GM18508 (cell line): ENCODE results near the gene SPI1.
A peak's percentile ranks its signal among the peaks of the same experiment; 100 is the strongest.
"Not testable (repeated sequence)": the region's sequence is repeated elsewhere in the genome, so short reads cannot be mapped to it uniquely, and the experiment has no call there.

Experiments
- ATAC-seq: cut with Tn5 transposase; IDR thresholded peaks from one replicate; pipeline ENCODE4 v1.9.1; 2021; ENCODE audit warnings: moderate number of reproducible peaks; ENCODE audit not compliant: insufficient read depth, unreplicated experiment

SPI1 gene

DNA sequence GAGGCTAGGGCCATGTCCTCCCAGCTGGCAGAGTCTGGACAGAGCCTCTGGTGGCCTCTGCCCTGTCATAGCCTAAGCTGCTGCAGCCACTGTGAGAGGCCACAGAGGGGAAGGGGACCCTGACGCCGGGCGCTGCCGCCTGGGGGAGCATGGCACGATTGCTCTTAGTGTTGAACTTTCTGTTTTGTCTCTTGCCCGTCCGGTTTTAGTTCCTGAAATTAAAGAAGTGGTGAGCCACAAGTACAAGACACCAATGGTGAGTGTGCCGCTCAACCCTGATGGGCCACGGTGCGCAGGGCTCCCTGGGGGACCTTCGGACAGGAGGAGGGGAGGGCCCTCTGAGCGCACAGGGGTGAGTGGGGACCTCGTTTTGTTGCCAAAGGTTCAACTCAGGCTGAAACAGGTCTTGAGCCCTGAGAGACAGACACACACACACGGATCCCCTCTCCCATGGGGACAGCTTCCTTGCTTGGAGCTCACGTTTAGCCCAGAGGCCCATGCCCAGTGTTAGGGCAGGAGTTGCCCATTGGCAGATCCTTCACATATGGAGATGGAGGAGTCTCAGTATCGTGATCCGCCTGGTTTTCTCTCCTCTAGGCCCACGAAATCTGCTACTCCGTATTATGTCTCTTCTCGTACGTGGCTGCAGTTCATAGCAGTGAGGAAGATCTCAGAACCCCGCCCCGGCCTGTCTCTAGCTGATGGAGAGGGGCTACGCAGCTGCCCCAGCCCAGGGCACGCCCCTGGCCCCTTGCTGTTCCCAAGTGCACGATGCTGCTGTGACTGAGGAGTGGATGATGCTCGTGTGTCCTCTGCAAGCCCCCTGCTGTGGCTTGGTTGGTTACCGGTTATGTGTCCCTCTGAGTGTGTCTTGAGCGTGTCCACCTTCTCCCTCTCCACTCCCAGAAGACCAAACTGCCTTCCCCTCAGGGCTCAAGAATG, 49.6 kb downstream of the SPI1 start:
- peak; percentile 56 for ATAC-seq

DNA sequence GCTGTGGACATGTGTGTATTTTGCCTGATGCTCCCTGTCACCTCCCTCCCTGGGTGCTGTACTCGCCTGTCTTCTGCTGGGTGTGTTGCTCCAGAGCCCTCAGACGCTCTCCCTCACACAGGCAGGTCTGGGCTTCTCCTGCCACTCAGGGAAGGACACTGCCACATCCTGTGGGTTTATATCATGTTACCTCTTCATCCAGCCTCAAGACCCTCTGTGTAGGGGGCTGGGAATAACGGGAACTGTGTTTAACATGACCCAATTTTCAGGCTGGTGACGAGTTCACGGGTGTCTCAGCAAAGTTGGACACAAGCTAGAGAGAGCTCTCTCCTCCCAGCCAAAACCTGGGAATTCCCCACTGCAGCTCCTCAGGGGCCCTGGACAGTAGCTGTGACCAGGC, 50.4 kb downstream of the SPI1 start:
- ATAC-seq: no peak

- ATAC-seq: no peak
These were observed 51.3 kb downstream of the SPI1 start for GRCh38 chr11:47327025-47327424.

GRCh38 chr11:47326198-47326597, 52.1 kb downstream of the SPI1 start:
- no peak for ATAC-seq

DNA sequence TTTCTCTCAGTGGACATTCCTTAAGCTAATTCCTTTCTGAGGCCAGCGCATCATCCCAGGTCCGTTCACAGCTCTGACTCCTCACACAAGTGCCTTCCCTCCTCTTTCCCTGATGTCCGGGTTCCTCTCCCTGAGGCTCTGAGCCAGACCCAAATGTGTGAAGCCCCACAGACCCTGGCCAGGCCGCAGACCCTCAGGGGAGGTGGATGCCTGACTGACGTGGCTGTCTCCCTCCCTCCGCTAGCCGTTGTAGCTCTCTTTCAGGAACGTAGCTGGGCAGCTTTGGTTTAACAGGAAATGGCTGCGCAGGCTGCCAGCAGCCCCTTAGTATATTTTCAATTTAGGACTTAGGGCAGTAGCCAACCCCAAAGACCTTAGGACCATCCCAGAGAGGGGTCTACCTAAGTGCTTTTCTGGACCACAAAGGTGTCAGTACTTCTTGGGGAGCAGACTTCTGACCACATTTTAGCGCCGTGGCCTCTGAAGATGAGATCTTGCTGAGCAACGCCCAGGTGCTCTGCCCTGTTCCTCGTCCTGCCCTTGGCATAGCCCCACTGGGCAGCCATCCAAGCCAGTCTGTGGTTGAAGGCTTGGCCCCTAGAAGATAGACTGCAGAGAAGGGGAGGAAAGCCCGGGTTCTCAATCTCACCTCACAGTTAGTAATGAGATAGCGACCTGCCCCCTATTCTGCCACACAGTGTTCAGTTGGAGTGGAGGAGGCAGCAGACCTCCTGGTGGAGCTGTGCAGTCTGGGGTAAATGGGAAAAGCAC, 52.9 kb downstream of the SPI1 start:
- ATAC-seq: no peak

- no peak for ATAC-seq
These were observed 53.8 kb downstream of the SPI1 start for GRCh38 chr11:47324520-47324919.

DNA sequence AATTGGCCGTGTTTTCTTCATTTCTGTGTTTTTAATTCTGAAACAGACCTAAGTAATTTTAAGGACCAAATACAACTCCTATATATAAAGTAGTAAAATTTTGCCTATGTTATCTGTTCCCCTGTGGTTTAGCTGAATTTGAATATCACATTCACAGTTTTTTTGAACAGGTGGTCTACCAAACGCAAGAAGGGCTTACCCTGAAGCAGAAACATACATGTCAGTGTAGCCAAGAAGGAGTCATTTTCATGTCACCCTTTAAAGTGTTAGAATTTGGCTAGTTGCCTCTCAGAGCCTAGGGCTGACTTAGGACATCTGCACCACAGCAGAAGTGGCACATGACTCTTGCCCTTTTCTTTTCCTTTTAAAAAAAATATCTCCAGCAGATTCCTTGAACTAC, 60.2 kb downstream of the SPI1 start:
- ATAC-seq: no peak

- peak; percentile 66 for ATAC-seq
These were observed 61.1 kb downstream of the SPI1 start for GRCh38 chr11:47317064-47317828.

DNA sequence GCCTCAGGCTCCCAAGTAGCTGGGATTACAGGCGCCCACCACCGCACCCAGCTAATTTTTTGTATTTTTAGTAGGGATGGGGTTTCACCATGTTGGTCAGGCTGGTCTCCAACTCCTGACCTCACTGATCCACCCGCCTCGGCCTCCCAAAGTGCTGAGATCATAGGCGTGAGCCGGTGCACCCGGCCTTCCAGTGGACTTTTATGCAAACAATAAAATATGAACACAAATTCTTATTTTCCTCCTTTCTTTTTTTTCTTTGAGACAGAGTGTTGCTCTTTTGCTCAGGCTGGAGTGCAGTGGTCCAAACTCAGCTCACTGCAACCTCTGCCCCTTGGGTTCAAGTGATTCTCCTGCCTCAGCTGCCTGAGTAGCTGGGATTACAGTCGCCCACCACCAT, 61.8 kb downstream of the SPI1 start:
- ATAC-seq: not testable (repeated sequence)

DNA sequence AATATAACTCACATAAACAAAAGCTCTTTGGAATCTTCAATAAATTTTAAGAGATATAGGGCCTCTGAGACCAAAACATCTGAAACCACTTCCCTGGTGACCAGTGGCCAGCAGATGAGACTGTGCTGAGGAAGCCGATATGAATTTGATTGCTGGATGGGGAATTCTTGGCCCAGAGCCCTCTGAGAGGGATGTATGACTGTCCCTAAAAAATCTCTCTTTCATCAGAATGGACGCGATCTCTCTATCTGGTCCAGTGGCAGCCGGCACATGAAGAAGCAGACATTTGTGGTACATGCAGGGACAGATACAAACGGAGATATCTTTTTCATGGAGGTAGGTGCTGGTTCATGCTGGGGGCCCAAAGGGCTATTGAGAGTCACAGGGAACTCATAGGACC, 63.4 kb downstream of the SPI1 start:
- no peak for ATAC-seq

GRCh38 chr11:47308050-47308823, 70.1 kb downstream of the SPI1 start:
- ATAC-seq: no peak

- ATAC-seq: no peak
These were observed 71.9 kb downstream of the SPI1 start for GRCh38 chr11:47306484-47306844.

- no peak for ATAC-seq
These were observed 72.4 kb downstream of the SPI1 start for GRCh38 chr11:47305734-47306483.
